ENCODE measurements around the gene TAF4.

- TF ChIP-seq PATZ1 (CRISPR knock-in tag; IDR thresholded peaks at IDR 0.05; ENCODE audit: borderline replicate concordance): no peak
- TF ChIP-seq ARNTL (CRISPR knock-in tag; IDR thresholded peaks at IDR 0.05; ENCODE audit: borderline replicate concordance, low read depth): no peak
- TF ChIP-seq ISL1 (CRISPR knock-in tag; IDR thresholded peaks at IDR 0.05): no peak
- TF ChIP-seq RARB (CRISPR knock-in tag; IDR thresholded peaks at IDR 0.05): no peak
- no peak for TF ChIP-seq ZNF70 (CRISPR knock-in tag; IDR thresholded peaks at IDR 0.05)
- no peak for TF ChIP-seq ZNF565 (CRISPR knock-in tag; conservative IDR thresholded peaks at IDR 0.05; ENCODE audit: low read depth)
- no peak for TF ChIP-seq ZNF8 (CRISPR knock-in tag; IDR thresholded peaks at IDR 0.05)
These were observed 38.0 kb upstream of the TAF4 start for GRCh38 chr20:62103508-62104233.
